Measurements from ENCODE around the gene SCUBE3.

SCUBE3 gene

GRCh38 chr6:35181933-35182612, 31.7 kb upstream of the SCUBE3 start:
- peak; percentile 69 for DNase-seq

- no peak for DNase-seq
Observed at GRCh38 chr6:35183281-35183680, 30.5 kb upstream of the SCUBE3 start.

DNA sequence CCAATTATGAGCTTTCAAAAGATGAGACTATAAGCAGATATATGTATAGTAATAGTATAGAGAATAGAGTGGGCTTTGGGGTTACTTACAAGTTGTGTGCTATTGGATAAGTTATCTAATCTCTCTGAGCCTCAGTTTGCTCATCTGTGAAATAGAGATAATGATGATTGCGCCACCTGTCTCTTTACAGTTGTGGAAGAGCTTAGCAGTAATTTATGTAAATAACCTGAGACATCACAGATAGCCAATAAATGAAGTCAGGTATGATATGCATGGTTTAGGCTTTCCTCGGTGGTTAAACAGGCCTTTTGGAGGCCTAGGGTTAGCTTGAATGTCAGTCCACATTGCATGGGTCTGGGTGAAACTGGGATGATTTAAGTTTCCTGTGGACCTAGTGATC, 29.8 kb upstream of the SCUBE3 start:
- DNase-seq, result no peak

- no peak for DNase-seq
Observed at GRCh38 chr6:35184580-35185301, 29.0 kb upstream of the SCUBE3 start.

DNA sequence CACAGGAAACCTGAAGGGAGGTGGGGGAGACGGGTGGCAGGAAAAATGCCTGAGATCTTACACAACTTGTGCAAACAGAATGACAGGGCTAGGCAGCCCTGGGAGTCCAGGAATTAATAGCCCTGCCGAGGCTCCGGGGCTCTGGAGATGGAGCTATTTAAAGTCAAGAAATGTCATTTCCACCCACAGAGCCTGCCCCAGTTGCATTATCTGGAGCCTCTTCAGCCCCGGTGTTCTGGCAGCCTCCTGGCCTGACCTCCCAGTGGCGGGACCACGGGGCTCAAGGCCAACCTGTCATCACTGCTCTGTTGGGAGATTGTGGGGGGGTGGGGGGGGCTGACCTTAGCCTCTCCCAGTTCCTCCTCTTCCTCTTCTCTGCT, 28.5 kb upstream of the SCUBE3 start:
- no peak for DNase-seq

- no peak for DNase-seq
Observed at GRCh38 chr6:35185971-35186370, 27.8 kb upstream of the SCUBE3 start.

- DNase-seq, result no peak
Observed at GRCh38 chr6:35186571-35186970, 27.2 kb upstream of the SCUBE3 start.

- DNase-seq, result no peak
Observed at GRCh38 chr6:35188886-35189285, 24.9 kb upstream of the SCUBE3 start.

- no peak for DNase-seq
Observed at GRCh38 chr6:35190306-35190705, 23.4 kb upstream of the SCUBE3 start.

- DNase-seq, result no peak
Observed at GRCh38 chr6:35191889-35192288, 21.9 kb upstream of the SCUBE3 start.

DNA sequence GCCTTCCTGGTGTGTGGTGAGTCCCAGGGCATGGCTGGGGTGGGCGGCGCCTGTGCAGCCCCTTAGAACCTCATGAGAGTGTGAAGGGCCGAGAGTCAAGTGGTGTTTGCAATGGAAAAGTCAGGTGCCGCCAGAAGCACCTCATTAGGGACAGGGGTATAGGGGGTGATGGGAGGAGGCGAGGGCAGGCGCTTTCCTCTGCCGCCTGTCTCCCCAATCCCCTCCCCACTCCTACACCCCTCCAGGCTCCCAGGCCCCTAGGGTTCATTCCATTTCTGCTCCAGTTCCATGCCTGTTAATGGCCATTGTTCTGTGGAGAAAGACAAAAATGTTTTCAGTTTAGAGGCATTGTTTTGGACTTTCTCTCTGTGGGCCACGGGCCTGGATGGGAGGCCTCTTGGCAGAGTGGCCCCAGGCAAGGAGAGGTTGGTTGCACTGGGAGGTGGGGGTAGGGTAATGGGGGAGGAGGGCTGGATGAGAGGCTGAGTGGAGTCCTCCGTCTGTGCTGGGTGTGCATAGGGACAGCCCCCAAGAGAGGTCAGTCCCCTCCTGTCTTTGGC, 21.4 kb upstream of the SCUBE3 start:
- DNase-seq, result no peak

- no peak for DNase-seq
Observed at GRCh38 chr6:35194390-35194789, 19.4 kb upstream of the SCUBE3 start.

DNA sequence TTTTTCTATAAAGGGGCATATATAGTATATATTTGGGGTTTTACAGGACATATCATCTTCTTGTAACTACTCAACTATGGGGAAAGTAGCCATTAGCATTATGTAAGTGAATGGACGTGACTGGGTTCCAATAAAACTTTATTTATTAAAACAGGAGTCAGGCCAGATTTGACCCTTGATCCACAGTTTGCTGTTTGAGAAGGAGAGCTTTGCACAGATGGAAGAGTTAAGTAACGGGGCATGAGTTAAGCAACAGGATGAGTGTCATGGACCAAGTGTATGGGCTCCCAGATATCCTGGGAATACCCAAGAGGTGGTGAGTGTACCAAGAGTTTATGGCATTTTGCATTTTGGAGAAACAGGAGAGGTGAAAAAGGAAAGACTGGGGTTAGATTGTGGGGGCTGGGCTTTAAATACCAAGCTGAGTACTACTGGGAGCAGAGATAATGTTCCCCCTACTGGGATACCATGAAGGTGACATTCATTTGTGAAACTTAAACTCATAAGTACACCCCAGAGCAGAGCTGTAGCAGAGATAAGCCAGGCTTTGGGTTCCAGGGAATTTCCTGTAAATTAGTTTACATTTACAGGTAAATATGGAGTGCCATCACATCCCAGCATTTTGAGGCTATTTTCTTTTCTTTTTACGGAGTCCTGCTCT, 18.5 kb upstream of the SCUBE3 start:
- DNase-seq, result no peak

GRCh38 chr6:35197196-35197595, 16.6 kb upstream of the SCUBE3 start:
- DNase-seq, result no peak

- no peak for DNase-seq
Observed at GRCh38 chr6:35199866-35200265, 13.9 kb upstream of the SCUBE3 start.

GRCh38 chr6:35202066-35202546, 11.7 kb upstream of the SCUBE3 start:
- DNase-seq, result peak; percentile 55

DNA sequence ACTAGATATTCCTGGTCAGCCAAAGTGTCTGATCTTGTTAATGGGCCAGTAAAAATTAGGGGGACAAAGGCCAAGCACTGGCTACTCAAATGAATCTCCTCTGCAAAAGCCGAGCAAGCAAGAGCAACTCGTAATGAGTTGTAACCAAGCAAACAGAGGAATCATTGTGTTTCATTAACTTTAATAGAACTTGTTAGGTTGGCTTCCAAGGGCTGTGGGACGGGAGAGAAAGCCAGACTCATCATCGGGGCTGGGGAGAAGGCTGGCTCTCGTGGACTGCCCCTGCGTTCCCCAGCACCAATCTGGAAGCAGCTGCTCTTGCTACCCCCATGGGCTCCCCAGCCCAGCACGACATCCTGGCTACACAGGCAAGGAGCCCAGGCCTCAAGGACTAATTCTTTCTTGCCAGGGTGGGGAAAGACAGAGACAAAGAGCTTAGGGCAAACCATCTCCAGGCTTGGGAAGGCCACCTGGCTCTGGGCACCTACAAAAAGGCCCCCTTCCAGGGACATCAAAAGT, 10.5 kb upstream of the SCUBE3 start:
- no peak for DNase-seq

DNA sequence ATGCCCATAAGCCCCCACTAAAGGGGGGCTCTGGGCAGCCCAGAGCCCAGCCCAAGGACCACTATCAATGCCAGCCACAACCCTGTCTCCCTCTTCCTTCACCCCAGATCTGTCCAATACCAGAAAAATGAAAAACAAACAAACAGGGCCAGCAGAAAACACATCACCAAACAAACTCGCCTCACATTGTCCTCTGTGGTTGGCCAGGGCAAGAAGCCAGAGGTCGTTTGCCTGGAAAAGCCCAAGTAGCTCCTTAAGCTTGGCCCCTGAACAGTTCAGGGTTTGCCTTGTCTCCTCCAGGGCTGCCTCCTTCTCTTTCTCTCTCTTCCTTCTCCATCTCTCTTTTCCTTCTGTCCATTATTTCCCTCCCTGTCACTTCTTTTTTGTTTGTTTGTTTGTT, 10.1 kb upstream of the SCUBE3 start:
- no peak for DNase-seq

GRCh38 chr6:35206346-35206745, 7.4 kb upstream of the SCUBE3 start:
- no peak for DNase-seq

GRCh38 chr6:35208419-35208818, 5.3 kb upstream of the SCUBE3 start:
- no peak for DNase-seq

DNA sequence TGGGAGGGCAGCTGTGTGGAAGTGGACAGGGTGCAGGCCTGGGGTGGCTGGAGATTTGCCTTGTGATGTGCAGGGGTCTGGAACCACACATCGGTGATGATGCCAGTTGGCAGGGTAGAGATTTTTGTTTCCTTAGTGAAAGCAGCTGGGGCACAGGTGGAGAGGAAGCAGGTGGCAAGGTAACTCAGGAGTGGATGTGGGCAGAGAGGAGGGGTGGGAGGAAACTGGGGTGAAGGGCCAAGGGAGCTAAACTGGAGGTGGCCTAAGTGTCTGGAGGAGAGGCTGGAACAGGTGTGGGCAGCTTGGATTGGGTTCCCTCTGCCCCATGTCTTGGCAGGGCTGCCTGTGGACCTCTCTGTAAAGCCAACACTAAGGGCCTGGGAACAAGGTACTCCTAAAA, 4.7 kb upstream of the SCUBE3 start:
- DNase-seq, result no peak

GRCh38 chr6:35209622-35210247, 4.0 kb upstream of the SCUBE3 start:
- no peak for DNase-seq

- DNase-seq, result no peak
Observed at GRCh38 chr6:35213298-35213791, 411 bp upstream of the SCUBE3 start.

Measured in femur (tissue), 1 donor.